ENCODE data around the gene SLC35F1.
A peak's percentile ranks its signal among the peaks of the same experiment; 100 is the strongest.

The SLC35F1 gene

DNA sequence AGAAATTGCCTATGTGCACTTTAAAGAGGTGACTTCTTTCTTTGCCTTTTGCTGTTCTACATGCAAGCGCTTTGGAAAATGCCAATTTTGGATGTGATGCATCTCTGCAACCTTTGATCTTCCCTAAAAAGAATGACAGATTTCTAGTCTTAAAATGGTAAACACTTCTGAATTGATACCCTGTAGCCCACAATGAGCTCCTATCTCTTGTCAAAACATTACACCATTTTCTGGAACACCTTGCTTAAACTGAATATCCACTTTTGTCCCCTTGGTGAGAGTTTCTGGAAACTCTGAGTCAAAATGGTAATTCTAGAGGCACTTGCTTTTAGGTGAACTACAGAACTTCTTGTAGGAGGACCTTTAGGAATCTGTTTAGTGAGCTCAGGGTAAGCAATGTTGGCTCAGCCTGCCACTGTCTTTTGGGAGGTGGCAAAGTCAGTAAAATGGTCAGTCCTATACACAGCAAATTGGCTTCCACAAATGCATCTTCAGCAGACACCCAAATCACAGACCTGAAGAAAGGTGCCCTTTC lies 216.5 kb downstream of the SLC35F1 start:
- no peak for DNase-seq (ENCODE audit: low read depth)

DNA sequence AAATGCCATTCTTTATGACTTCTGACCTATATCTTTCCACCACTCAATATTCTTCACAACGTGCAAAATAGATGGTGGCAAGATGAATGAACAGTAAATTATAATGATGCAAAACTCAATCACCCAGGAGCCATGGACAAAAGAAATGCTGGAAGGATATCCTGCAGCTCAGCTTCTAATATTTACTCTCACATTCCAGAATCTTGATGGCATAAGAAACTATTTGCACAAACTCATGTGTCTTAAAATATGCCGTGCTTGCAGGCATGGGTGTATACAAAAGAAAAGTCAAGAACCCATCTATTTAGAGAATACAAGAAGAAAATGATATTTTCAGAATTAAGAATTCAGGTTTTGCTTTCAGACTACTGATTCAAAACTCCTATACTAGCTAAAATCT lies 217.8 kb downstream of the SLC35F1 start:
- DNase-seq (ENCODE audit: low read depth), result no peak

GRCh38 chr6:118128755-118129154 lies 221.7 kb downstream of the SLC35F1 start:
- DNase-seq (ENCODE audit: low read depth), result no peak

DNA sequence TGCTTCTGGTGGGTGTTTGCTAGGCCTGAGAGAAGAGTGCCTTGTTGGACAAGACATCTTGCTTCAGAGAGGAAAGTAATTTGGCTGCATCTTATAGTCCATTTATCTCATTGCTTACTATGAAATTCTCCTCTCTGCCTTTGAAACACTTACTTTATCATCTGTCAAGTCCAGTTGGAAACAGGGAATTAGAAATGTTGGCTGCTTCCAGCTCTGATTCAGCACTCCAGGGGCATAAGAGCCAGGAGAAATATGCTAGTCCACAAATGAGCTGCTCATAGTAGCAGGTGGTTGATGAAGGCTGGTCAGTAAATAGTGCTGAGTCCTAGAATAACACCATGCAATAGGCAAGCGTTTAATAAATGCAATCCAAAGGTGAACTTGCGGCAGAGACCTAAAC lies 227.1 kb downstream of the SLC35F1 start:
- no peak for DNase-seq (ENCODE audit: low read depth)

- DNase-seq (ENCODE audit: low read depth), result no peak
Measured at GRCh38 chr6:118134736-118135135, 227.7 kb downstream of the SLC35F1 start.

- DNase-seq (ENCODE audit: low read depth), result no peak
Measured at GRCh38 chr6:118135371-118135770, 228.3 kb downstream of the SLC35F1 start.

- DNase-seq (ENCODE audit: low read depth), result no peak
Measured at GRCh38 chr6:118141211-118141610, 234.1 kb downstream of the SLC35F1 start.

- no peak for DNase-seq (ENCODE audit: low read depth)
Measured at GRCh38 chr6:118146584-118146983, 239.5 kb downstream of the SLC35F1 start.

DNA sequence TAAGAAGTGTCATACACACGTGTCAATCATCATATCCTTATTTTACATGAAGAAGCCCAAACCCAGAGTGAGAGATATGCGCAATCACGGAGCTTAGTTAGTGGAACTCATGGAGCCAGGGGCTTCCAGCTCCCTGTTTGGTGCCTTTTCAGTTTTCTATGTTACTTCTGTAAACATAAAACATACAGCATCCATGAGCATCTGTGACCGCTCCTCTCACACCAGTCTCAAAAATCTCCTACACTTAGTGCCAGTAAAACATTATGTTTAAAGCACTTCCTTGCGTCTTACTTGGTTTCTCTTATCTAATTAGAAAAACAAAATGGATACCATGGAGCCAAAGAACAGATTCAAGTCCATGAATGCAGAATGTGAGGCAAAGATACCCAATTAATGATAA lies 240.4 kb downstream of the SLC35F1 start:
- no peak for DNase-seq (ENCODE audit: low read depth)

- DNase-seq (ENCODE audit: low read depth), result no peak
Measured at GRCh38 chr6:118148561-118148960, 241.5 kb downstream of the SLC35F1 start.

DNA sequence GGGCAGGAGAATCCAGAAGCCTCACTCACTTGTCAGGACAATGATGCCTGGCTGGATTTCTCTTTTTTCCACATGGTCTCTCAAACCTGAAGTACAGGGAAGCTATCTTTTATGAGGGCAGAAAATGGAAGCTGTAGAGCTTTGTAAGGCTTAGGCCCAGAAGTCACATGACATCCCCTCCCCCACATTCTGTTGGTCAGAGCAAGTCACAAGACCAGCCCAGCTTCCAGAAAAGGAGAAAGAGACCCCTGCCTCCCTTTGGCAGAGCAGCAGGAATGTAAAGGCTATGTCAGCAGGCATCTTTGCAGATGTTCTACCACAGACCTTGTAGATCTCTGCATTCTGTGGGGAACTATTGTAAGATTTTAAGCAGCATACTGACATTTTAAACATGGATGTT lies 245.5 kb downstream of the SLC35F1 start:
- no peak for DNase-seq (ENCODE audit: low read depth)

DNA sequence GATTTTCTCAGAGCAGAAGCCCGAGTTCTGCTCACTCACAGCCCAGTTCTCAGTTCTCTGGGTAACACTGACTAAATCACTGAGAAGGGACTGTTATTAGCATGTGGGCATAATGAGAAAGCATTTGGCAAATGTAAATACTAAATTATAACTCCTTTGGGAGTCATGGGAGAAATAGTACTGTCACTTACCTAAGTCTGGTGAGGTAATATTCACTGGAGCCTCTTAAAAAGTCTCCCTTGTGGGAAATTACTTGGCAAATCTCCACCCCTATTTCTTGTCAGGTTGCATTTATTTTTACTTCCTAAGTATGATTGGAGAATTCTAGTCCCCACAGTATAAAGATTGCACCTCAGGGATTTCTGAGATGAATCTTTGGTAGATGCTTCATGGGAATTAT lies 254.3 kb downstream of the SLC35F1 start:
- DNase-seq (ENCODE audit: low read depth), result no peak

DNA sequence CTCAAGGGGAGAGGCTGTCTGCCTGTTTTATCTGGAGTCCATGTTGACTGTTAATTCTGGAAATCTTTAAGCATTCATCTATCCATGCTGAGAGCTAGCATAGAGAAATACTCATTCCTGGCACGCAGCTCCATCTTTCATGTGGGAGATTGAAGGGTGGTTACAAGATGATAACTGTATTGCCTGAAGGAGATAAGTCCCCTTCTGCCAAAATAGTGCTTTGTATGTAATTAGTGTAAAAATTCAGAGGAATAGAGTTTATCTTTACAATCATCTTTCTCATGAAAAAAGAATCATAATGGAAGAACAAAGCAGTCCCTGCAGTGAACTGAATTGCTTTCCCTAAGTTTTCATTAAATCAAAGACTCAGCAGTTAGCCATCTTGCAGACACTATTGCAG lies 256.5 kb downstream of the SLC35F1 start:
- no peak for DNase-seq (ENCODE audit: low read depth)

- no peak for DNase-seq (ENCODE audit: low read depth)
Measured at GRCh38 chr6:118165500-118165899, 258.4 kb downstream of the SLC35F1 start.

GRCh38 chr6:118168421-118168820 lies 261.4 kb downstream of the SLC35F1 start:
- DNase-seq (ENCODE audit: low read depth), result no peak

DNA sequence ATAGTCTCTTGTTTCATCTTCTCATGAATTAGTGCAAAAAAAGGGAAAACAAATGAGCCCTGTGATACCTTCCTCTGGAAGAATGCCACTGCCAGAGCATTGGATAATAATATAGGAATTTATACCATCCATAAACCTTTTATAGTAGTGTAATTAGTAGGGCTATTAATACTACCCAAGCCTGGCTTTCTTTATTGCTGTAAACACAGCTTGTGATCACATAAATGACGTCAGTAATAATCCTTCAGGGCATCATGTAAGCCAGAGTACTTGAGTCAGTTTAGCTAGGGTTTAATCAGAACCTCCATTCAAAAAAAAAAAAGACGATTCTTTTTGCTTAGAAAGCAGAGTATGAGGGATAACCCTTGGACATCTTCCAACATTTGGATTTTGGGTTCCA lies 264.8 kb downstream of the SLC35F1 start:
- no peak for DNase-seq (ENCODE audit: low read depth)

DNA sequence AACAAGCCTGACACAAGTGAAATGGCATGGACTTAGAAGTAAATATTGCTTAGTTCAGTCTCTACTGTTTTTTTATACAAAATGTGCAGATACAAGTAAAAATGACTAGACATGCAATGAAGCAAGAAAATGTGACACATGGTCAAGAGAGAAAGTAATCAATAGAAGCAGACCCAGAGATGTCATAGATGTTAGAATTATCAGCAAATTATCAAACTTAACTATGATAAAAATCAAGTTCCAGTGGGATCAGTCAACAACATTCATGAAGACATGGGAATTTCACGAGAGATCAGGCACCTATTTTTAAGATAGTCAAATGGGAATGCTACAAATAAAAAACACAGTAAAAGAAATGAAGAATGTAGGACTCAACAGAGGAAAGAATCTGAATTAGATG lies 267.0 kb downstream of the SLC35F1 start:
- DNase-seq (ENCODE audit: low read depth), result no peak

- no peak for DNase-seq (ENCODE audit: low read depth)
Measured at GRCh38 chr6:118177720-118178119, 270.7 kb downstream of the SLC35F1 start.

GRCh38 chr6:118179048-118179447 lies 272.0 kb downstream of the SLC35F1 start:
- no peak for DNase-seq (ENCODE audit: low read depth)

GRCh38 chr6:118186672-118187567 lies 279.9 kb downstream of the SLC35F1 start:
- no peak for DNase-seq (ENCODE audit: low read depth)

DNA sequence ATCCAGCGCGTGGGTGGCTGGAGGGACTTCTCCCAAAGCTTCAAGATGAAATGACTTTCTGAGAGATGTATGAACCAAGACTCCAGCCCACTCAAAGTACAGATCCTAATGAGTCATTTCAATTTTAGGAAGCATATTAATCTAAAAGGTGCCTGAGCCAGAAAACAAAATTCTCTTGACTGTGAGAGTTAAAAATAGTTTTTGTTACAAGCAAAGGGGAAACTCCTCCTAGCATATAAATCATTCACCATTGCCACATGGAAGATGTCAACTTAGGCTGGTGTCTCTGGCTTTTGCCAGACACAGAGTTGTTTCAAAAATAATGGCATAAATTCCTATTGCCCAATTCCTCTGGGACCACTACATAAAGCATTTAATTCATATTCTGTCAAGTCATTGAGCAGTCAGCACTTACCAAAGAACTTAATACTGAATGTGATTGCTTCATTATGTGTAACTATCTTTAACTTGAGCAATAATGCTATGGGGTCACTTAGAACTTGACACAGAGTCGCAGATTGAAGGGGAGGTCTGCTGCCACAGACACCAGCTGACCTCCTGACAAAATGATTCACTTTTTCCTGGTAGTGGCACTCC lies 280.6 kb downstream of the SLC35F1 start:
- DNase-seq (ENCODE audit: low read depth), result peak; percentile 28

DNA sequence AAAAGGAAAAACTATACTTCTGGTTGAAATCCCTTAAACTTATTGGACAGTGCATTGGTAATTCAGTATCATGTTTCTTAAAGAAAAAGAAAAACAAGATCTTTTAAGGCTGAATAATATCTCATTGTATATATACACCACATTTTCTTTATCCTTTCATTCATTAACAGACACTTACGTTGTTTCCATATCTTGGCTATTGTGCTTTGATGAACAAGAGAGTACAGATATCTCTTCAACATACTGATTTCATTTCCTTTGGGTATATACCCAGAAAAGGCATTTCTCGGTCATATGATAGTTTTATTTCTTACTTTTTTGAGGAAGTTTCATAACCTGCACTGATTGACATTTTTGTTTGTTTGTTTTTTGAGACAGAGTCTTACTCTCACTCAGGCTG lies 281.5 kb downstream of the SLC35F1 start:
- DNase-seq (ENCODE audit: low read depth), result no peak

- no peak for DNase-seq (ENCODE audit: low read depth)
Measured at GRCh38 chr6:118197539-118197938, 290.5 kb downstream of the SLC35F1 start.
